Vagina (tissue), 2 donors: ENCODE measurements around the gene PCDH10. TPM values are rescaled to one million over a fixed set of nuclear protein-coding genes. Genes with fewer than 3 reads are reported as not detected.
"Not testable (repeated sequence)": the region's sequence is repeated elsewhere in the genome, so short reads cannot be mapped to it uniquely, and the experiment has no call there.

ENCODE experiments used
- DNase-seq, 2 donors: peaks; one replicate each; pipeline ENCODE4 v3.0.0-alpha.2; 2017; ENCODE audit errors: extremely low spot score in 2 of 2
- H3K27ac ChIP-seq: fragments of 200-600 bp; sonication (generic); one replicate; pipeline ENCODE4 v1.5.1; 2019
- H3K27me3 ChIP-seq: fragments of 200-600 bp; sonication (generic); one replicate; pipeline ENCODE4 v1.5.1; 2019
- H3K36me3 ChIP-seq, 2 donors: fragments of 200-600 bp; sonication (generic); one replicate each; pipeline ENCODE4 v1.5.1; 2017 to 2019
- H3K4me1 ChIP-seq: fragments of 200-600 bp; sonication (generic); one replicate; pipeline ENCODE4 v1.5.1; 2019
- H3K4me3 ChIP-seq, 2 donors: fragments of 200-600 bp; sonication (generic); 1 replicate in 1 of 2; 2 replicates in 1 of 2; pipeline ENCODE4 v1.5.1; 2016 to 2019
- H3K9me3 ChIP-seq: fragments of 200-600 bp; sonication (generic); one replicate; pipeline ENCODE4 v1.5.1; 2019
- POLR2A ChIP-seq, 2 donors: fragments of 450-650 bp; IDR thresholded peaks; one replicate each; pipeline ENCODE4 v1.6.1; 2017; ENCODE audit warnings: antibody characterized with exemption in 2 of 2, mild to moderate bottlenecking in 2 of 2, moderate library complexity in 2 of 2
- POLR2AphosphoS5 ChIP-seq, 2 donors: sonication (generic); formaldehyde crosslinking; IDR thresholded peaks; one replicate each; pipeline ENCODE4 v1.9.0; 2017; ENCODE audit warnings: antibody characterized with exemption in 2 of 2, mild to moderate bottlenecking in 2 of 2, low read depth in 1 of 2; ENCODE audit not compliant: insufficient read depth in 1 of 2
- intact Hi-C: fragments of 100-400 bp; cut with DNase I; formaldehyde crosslinking; loops from one replicate; pipeline ENCODE4 v1.15.1; 2023
- total RNA-seq: library from RNA; depleted of rRNA; stranded (reverse); fragments of >200 nt; gene quantifications from one replicate; pipeline ENCODE4 v1.2.3, GENCODE V29; 2016
- TF ChIP-seq, protein P1 (sequence below), 3 experiments: fragments of 450-650 bp in 2 of 3; fragments of 200-600 bp in 1 of 3; sonication (generic) in 1 of 3; IDR thresholded peaks; one replicate each; pipeline ENCODE4 v1.5.1; 2017 to 2019; ENCODE audit warnings: antibody characterized with exemption in 3 of 3, mild to moderate bottlenecking in 2 of 3, moderate library complexity in 2 of 3

The PCDH10 gene
- total RNA-seq, 1 donor from 2014 or later: 6.9 TPM

DNA sequence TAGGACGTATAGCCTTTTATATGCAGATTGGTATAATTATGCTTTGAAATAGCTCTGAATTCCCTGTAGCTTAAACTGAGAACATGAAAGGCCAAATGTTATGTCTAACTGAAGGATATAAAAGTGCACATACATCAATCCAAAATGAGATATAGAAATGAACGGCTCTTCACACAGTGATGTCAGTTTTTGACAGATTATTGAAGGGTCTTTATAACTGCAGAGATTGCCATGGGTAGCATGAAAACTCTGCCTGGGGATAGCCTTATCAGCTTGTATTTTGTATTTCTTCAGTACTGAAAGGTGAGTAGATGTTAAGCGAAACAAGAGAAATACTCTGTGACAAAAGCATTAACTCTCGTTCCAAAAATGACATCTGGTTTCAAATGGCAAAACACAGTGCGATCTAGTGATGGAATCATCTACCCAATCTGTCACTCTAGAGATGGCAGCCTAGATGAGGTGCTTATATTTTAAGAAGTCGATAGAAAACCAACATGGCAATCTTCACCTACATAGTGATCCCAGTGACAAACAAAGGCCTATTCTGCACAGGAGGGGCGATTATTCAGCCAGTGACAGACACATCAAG is 59.7 kb downstream of the PCDH10 start:
- TF ChIP-seq POLR2A (IDR thresholded peaks at IDR 0.05) (no peak), POLR2AphosphoS5 (IDR thresholded peaks at IDR 0.05; ENCODE audit: insufficient read depth in 1 of 2, low read depth in 1 of 2) (no peak)
- TF ChIP-seq, protein P1, sequence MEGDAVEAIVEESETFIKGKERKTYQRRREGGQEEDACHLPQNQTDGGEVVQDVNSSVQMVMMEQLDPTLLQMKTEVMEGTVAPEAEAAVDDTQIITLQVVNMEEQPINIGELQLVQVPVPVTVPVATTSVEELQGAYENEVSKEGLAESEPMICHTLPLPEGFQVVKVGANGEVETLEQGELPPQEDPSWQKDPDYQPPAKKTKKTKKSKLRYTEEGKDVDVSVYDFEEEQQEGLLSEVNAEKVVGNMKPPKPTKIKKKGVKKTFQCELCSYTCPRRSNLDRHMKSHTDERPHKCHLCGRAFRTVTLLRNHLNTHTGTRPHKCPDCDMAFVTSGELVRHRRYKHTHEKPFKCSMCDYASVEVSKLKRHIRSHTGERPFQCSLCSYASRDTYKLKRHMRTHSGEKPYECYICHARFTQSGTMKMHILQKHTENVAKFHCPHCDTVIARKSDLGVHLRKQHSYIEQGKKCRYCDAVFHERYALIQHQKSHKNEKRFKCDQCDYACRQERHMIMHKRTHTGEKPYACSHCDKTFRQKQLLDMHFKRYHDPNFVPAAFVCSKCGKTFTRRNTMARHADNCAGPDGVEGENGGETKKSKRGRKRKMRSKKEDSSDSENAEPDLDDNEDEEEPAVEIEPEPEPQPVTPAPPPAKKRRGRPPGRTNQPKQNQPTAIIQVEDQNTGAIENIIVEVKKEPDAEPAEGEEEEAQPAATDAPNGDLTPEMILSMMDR (IDR thresholded peaks at IDR 0.05): no peak
- Histone ChIP-seq H3K4me3 (no peak overlapping the region), H3K36me3 (no peaks in the 10 kb centered on the region), H3K27me3 (no peaks in the 10 kb centered on the region), H3K27ac (no peak overlapping the region), H3K9me3 (no peaks in the 10 kb centered on the region), H3K4me1 (no peaks in the 10 kb centered on the region)
- DNase-seq: no peak
- intact Hi-C loops: no loop called here

DNA sequence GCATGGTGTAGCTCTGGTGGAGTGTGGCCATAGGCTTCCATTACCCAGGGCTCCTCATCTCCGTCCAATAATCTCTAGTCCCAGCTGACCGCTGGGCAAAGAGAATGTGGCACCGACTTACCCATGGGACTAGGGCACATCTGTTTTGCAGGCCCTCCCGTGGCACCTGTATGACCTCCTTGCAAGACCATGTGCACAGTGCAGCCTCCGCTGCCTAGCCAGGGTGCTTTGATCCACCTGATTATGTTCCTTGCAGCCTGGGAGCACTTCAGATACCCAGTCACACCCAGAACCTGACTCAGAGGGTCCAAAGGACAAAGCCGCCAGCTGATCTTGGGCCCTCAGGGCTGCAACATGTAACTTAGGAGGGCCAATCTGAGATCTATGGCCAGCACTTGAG is 84.8 kb downstream of the PCDH10 start:
- no peaks in the 10 kb centered on the region for H3K36me3 ChIP-seq
- H3K27ac ChIP-seq: no peak overlapping the region
- no peaks in the 10 kb centered on the region for H3K27me3 ChIP-seq
- DNase-seq: no peak
- no peaks in the 10 kb centered on the region for H3K9me3 ChIP-seq
- H3K4me1 ChIP-seq: no peaks in the 10 kb centered on the region
- intact Hi-C loops: no loop called here
- H3K4me3 ChIP-seq: no peak overlapping the region
- TF ChIP-seq POLR2AphosphoS5 (IDR thresholded peaks at IDR 0.05; ENCODE audit: insufficient read depth in 1 of 2, low read depth in 1 of 2): no peak
- TF ChIP-seq, protein P1 (IDR thresholded peaks at IDR 0.05): no peak
- TF ChIP-seq POLR2A (IDR thresholded peaks at IDR 0.05): no peak

DNA sequence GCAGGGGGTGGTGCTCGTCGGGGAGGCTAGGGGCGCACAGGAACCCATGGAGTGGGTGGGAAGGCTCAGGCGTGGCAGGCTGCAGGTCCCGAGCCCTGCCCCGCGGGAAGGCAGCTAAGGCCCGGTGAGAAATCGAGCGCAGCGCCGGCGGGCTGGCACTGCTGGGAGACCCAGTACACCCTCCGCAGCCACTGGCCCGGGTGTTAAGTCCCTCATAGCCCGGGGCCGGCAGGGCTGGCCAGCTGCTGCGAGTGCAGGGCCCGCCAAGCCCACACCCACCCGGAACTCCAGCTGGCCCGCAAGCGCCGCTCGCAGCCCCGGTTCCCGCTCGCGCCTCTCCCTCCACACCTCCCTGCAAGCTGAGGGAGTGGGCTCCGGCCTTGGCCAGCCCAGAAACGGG is 91.4 kb downstream of the PCDH10 start:
- DNase-seq, H3K27ac ChIP-seq, H3K9me3 ChIP-seq, H3K36me3 ChIP-seq, H3K27me3 ChIP-seq, intact Hi-C loops, H3K4me3 ChIP-seq, H3K4me1 ChIP-seq: not testable (repeated sequence)
